Sigmoid colon (tissue), 4 donors: ENCODE data around the gene SRSF9.

Source experiments
- EP300 ChIP-seq, 4 donors: sonication (generic); formaldehyde crosslinking; IDR thresholded peaks; one replicate each; pipeline ENCODE4 v1.6.1; 2017; ENCODE audit warnings: antibody characterized with exemption in 4 of 4
- POLR2A ChIP-seq, 2 donors: fragments of 450-650 bp; IDR thresholded peaks; one replicate each; pipeline ENCODE4 v1.6.1; 2016; ENCODE audit warnings: antibody characterized with exemption in 2 of 2, mild to moderate bottlenecking in 2 of 2, moderate library complexity in 2 of 2
- POLR2AphosphoS5 ChIP-seq, 4 donors: sonication (generic); formaldehyde crosslinking; IDR thresholded peaks; one replicate each; pipeline ENCODE4 v1.6.1; 2017; ENCODE audit warnings: antibody characterized with exemption in 4 of 4
- TF ChIP-seq, protein P1 (sequence below), 4 experiments: fragments of 450-650 bp in 3 of 4; fragments of 200-600 bp in 1 of 4; IDR thresholded peaks; one replicate each; pipeline ENCODE4 v1.5.1; 2016 to 2019; ENCODE audit warnings: antibody characterized with exemption in 4 of 4, mild to moderate bottlenecking in 3 of 4, moderate library complexity in 2 of 4

DNA sequence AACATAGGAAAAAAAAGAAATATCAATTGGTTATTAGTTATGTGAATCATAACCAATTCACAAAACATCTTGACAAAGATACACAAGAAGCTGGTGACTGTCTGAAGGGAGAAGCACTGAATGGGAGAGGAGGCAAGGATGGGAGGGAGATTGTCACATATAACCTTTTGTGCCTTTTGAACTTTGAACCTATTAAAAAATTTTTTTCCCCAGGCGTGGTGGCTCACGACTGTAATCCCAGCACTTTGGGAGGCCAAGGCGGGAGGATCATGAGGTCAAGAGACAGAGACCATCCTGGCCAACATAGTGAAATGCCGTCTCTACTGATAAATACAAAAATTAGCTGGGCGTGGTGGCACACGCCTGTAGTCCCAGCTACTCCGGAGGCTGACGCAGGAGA lies 39.0 kb upstream of the SRSF9 start:
- no peak for TF ChIP-seq EP300 (IDR thresholded peaks at IDR 0.05)
- TF ChIP-seq, protein P1, sequence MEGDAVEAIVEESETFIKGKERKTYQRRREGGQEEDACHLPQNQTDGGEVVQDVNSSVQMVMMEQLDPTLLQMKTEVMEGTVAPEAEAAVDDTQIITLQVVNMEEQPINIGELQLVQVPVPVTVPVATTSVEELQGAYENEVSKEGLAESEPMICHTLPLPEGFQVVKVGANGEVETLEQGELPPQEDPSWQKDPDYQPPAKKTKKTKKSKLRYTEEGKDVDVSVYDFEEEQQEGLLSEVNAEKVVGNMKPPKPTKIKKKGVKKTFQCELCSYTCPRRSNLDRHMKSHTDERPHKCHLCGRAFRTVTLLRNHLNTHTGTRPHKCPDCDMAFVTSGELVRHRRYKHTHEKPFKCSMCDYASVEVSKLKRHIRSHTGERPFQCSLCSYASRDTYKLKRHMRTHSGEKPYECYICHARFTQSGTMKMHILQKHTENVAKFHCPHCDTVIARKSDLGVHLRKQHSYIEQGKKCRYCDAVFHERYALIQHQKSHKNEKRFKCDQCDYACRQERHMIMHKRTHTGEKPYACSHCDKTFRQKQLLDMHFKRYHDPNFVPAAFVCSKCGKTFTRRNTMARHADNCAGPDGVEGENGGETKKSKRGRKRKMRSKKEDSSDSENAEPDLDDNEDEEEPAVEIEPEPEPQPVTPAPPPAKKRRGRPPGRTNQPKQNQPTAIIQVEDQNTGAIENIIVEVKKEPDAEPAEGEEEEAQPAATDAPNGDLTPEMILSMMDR (IDR thresholded peaks at IDR 0.05): no peak
- TF ChIP-seq POLR2AphosphoS5 (IDR thresholded peaks at IDR 0.05): no peak
- TF ChIP-seq POLR2A (IDR thresholded peaks at IDR 0.05): no peak
